ENCODE results near the gene APCDD1. TPM values are rescaled to one million over a fixed set of nuclear protein-coding genes. Genes with fewer than 3 reads are reported as not detected.
"Not testable (repeated sequence)": the region's sequence is repeated elsewhere in the genome, so short reads cannot be mapped to it uniquely, and the experiment has no call there.

The APCDD1 gene
- total and polyA plus RNA-seq, 2 experiments from 2014 or later = 30.8 to 51.2 TPM

GRCh38 chr18:10462597-10462996 is 8.2 kb downstream of the APCDD1 start:
- Histone ChIP-seq H3K4me3 (no peak overlapping the region), H3K36me3 (no peaks in the 10 kb centered on the region), H3K27me3 (no peaks in the 10 kb centered on the region), H3K27ac (no peak overlapping the region), H3K9me3 (ENCODE audit: low read depth) (no peaks in the 10 kb centered on the region), H3K4me1 (ENCODE audit: low read depth) (peaks cover 14% of the 10 kb centered on the region)
- DNase-seq (ENCODE audit: low read depth in 1 of 2, low spot score in 1 of 2) = no peak
- TF ChIP-seq, protein P1, sequence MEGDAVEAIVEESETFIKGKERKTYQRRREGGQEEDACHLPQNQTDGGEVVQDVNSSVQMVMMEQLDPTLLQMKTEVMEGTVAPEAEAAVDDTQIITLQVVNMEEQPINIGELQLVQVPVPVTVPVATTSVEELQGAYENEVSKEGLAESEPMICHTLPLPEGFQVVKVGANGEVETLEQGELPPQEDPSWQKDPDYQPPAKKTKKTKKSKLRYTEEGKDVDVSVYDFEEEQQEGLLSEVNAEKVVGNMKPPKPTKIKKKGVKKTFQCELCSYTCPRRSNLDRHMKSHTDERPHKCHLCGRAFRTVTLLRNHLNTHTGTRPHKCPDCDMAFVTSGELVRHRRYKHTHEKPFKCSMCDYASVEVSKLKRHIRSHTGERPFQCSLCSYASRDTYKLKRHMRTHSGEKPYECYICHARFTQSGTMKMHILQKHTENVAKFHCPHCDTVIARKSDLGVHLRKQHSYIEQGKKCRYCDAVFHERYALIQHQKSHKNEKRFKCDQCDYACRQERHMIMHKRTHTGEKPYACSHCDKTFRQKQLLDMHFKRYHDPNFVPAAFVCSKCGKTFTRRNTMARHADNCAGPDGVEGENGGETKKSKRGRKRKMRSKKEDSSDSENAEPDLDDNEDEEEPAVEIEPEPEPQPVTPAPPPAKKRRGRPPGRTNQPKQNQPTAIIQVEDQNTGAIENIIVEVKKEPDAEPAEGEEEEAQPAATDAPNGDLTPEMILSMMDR (IDR thresholded peaks at IDR 0.05; ENCODE audit: low read depth, low read length) = no peak

GRCh38 chr18:10463096-10463495 is 8.7 kb downstream of the APCDD1 start:
- no peaks in the 10 kb centered on the region for H3K9me3 ChIP-seq (ENCODE audit: low read depth)
- no peak overlapping the region for H3K27ac ChIP-seq
- no peak for DNase-seq (ENCODE audit: low read depth in 1 of 2, low spot score in 1 of 2)
- peaks cover 10% of the 10 kb centered on the region for H3K4me1 ChIP-seq (ENCODE audit: low read depth)
- TF ChIP-seq, protein P1 (IDR thresholded peaks at IDR 0.05; ENCODE audit: low read depth, low read length) = no peak
- H3K4me3 ChIP-seq = no peak overlapping the region
- H3K36me3 ChIP-seq = no peaks in the 10 kb centered on the region
- no peaks in the 10 kb centered on the region for H3K27me3 ChIP-seq

GRCh38 chr18:10463741-10464140 is 9.3 kb downstream of the APCDD1 start:
- H3K27ac ChIP-seq = no peak overlapping the region
- H3K4me1 ChIP-seq (ENCODE audit: low read depth) = peaks cover 8% of the 10 kb centered on the region
- TF ChIP-seq, protein P1 (IDR thresholded peaks at IDR 0.05; ENCODE audit: low read depth, low read length) = no peak
- no peaks in the 10 kb centered on the region for H3K27me3 ChIP-seq
- H3K4me3 ChIP-seq = no peak overlapping the region
- no peaks in the 10 kb centered on the region for H3K36me3 ChIP-seq
- no peaks in the 10 kb centered on the region for H3K9me3 ChIP-seq (ENCODE audit: low read depth)
- no peak for DNase-seq (ENCODE audit: low read depth in 1 of 2, low spot score in 1 of 2)

DNA sequence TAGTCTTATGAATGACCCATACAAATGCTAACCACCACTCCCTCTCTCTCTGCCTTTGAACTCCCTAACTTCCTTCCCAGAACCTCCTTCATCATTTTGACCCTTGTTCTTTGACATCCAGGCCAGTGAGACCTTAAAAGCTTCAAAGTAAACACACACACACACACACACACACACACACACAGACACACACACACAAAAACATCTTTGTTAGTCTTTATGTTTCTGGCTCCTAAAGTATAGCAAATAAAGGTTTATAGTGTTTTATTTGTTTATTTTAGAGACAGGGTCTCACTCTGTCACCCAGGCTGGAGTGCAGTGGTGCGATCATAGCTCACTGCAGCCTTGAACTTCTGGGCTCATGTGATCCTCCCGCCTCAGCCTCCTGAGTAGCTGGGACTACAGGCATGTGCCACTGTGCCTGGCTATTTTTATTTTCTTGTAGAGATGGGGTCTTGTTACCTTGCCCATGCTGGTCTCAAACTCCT is 9.8 kb downstream of the APCDD1 start:
- H3K27ac ChIP-seq; H3K27me3 ChIP-seq; H3K36me3 ChIP-seq; H3K4me3 ChIP-seq; DNase-seq (ENCODE audit: low read depth in 1 of 2, low spot score in 1 of 2); H3K9me3 ChIP-seq (ENCODE audit: low read depth): not testable (repeated sequence)
- H3K4me1 ChIP-seq (ENCODE audit: low read depth) = peaks cover 13% of the 10 kb centered on the region

DNA sequence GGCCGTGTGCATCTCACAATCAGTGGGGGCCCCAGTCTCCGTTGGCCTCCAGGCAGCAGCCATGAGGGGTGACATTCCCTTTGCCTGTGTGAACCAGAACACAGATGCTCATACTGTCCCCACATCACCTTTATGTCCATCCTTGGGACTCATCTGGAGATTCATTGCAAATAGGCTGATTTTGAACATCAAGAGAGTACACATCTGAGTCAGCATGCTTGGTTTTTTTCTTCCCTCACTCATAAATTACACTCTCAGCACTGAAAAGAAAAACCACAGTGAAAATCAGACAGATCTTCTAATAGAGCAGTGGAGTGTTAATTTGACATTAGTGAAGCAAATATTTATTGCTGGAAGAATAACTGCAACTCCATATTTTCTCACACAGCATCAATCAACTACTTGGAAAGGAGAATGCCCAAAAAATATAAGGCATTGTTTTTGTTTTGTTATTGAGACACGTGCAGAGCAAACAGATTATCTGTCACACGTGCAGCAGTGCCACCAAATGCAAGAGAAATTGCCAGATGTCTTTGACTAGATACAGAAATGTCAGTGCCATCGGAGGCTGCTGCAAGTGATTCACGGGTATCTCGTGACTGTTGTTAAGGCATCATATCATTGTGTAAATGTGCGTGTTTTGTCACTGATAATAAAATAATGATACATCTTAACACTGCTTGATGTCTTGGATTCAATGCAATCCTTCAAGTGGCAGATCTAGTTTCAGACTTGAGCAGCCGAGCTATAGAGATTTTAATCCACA is 10.9 kb downstream of the APCDD1 start:
- Histone ChIP-seq H3K4me3 (no peak overlapping the region), H3K9me3 (ENCODE audit: low read depth) (no peaks in the 10 kb centered on the region), H3K27me3 (no peaks in the 10 kb centered on the region), H3K27ac (no peak overlapping the region), H3K36me3 (no peaks in the 10 kb centered on the region), H3K4me1 (ENCODE audit: low read depth) (peaks cover 18% of the 10 kb centered on the region)
- DNase-seq (ENCODE audit: low read depth in 1 of 2, low spot score in 1 of 2) = no peak
- TF ChIP-seq, protein P1 (IDR thresholded peaks at IDR 0.05; ENCODE audit: low read depth, low read length) = no peak

DNA sequence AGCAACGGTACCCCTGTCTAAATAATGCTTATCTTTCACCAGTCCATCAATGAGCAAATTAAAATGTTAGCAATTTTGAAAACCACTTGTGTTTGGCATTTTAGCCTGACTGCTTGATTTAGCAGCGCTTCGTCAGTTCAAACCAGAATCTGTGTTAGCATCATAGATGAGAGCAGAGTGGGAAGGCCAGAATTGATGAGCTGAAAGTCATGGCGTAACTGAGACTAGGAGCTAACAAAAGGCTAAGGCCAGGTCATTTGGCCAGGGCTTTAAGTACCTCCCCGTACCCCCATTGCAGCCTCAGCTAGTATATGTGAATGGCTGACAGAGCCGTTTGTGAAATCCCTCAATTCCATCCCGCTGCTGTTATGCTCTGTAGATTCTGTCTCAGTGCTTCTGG is 16.0 kb downstream of the APCDD1 start:
- H3K36me3 ChIP-seq = no peaks in the 10 kb centered on the region
- no peaks in the 10 kb centered on the region for H3K9me3 ChIP-seq (ENCODE audit: low read depth)
- TF ChIP-seq, protein P1 (IDR thresholded peaks at IDR 0.05; ENCODE audit: low read depth, low read length) = no peak
- H3K4me3 ChIP-seq = no peak overlapping the region
- no peaks in the 10 kb centered on the region for H3K27me3 ChIP-seq
- no peak for DNase-seq (ENCODE audit: low read depth in 1 of 2, low spot score in 1 of 2)
- no peak overlapping the region for H3K27ac ChIP-seq
- H3K4me1 ChIP-seq (ENCODE audit: low read depth) = peaks cover 18% of the 10 kb centered on the region
